ENCODE measurements around the gene PANK3.

The PANK3 gene

DNA sequence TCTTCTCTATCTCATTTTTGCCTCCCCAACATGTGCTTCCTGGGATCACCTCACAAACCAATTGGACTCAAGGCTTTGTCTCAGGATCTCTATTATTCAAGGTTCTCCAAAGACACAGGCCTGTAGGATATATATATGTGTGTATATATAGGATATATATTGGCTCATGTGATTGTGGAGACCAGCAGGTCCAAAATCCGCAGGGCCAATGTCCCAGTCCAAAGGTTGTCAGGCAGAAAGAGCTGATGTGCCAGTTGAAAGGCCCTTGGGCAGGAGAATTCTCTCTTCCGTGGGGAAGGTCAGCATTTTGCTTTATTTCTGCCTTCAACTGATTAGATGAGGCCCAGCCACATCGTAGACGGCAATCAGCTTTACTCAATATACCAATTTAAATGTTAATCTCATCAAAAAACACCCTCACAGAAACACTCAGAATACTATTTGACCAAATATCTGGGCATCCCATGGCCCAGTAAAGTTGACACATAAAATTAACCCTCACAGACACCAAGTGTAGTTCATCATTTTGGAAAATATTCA is 51.3 kb downstream of the PANK3 start:
- no peak for DNase-seq (ENCODE audit: low read depth)
- no peak overlapping the region for H3K4me3 ChIP-seq (ENCODE audit: low read length)
- no peak for TF ChIP-seq CTCF (IDR thresholded peaks at IDR 0.05; ENCODE audit: insufficient read depth, low read depth, low read length, missing control alignments)

GRCh38 chr5:168525856-168526255 is 53.3 kb downstream of the PANK3 start:
- H3K4me3 ChIP-seq (ENCODE audit: low read length) = no peak overlapping the region
- no peak for DNase-seq (ENCODE audit: low read depth)
- no peak for TF ChIP-seq CTCF (IDR thresholded peaks at IDR 0.05; ENCODE audit: insufficient read depth, low read depth, low read length, missing control alignments)

DNA sequence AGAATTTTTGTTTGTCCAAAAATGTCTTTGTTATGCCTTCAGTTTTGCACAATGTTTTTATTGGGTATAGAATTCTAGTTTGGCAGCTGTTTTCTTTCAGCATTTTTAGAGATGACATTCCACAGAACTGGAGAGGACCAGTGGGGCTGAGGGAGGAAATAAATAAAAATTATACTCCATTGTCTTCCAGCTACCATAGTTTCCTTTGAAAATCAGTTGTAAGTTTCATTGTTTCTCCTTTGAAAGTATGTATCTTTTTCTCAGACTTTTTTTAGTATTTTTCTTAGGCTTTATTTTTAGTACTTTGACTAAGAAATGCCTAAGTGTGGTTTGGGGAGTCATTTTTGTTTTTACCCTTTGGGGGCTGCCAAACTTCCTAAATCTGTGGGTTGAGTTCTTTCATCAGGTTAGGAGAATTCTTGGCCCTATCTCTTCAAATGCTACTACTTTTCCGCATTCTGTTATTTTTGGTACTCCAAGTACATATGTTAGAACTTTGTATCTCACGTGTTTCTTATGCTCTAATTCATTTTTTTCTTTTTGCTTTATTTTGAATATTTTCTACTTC is 65.2 kb downstream of the PANK3 start:
- TF ChIP-seq CTCF (IDR thresholded peaks at IDR 0.05; ENCODE audit: insufficient read depth, low read depth, low read length, missing control alignments) = no peak
- DNase-seq (ENCODE audit: low read depth) = no peak

GRCh38 chr5:168502563-168503237 is 76.5 kb downstream of the PANK3 start:
- no peak for DNase-seq (ENCODE audit: low read depth)
- no peak overlapping the region for H3K4me3 ChIP-seq (ENCODE audit: low read length)
- TF ChIP-seq CTCF (IDR thresholded peaks at IDR 0.05; ENCODE audit: insufficient read depth, low read depth, low read length, missing control alignments) = no peak

More for the DNA sequence above, 65.2 kb downstream of the PANK3 start:
- no peak overlapping the region for H3K4me3 ChIP-seq (ENCODE audit: low read length)

Data from epithelial cell of esophagus (primary cell).